T-helper 1 cell (primary cell): ENCODE data around the gene MCC.

Source experiments
- DNase-seq, 5 donors: peaks; one replicate each; pipeline ENCODE4 v3.0.0-alpha.2; 2012 to 2020
- total RNA-seq, 4 donors: gene quantifications; one replicate each; lab custom pipeline; 2026; lab: John Stamatoyannopoulos, UW

The MCC gene
- 6.9 to 21.7 (median 9.3) reads per million in 4 donors for total RNA-seq

- DNase-seq, result peak in 2 of 5 donors; percentile 17 to 28
These were observed at the start of gene MCC for GRCh38 chr5:113487781-113488644. Gene MCC, minus strand, starts transcription at chr5:113488453.

DNA sequence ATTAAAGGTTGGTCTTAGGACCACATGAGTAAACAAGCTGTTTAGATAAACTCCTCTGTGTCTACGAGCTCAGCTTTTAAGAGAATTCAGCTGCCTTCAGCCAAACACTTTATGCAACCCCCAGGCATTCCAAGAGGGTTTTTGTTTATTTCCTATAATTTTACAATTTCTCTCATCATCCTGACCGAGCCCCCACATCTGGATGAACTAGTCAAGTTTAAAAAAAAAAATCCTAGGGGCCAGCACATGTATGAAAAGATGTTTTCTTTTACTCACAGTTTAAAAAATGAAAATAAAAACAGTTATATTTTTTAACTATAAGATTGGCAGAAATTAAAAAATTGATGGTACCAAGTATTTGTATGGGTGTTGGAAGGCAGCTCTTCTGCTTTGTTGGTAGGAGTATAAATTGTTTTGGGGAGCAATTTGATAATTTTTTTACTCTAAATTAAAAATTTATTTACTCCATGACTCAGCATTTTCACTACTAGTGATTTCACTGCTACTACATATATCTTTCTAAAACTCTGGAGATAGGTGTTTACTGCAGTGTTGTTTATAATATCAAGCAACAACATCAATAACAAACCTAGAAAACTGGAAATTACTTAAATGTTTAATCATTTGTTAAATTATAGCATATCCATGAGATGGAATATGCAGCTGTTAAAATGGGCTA lies 43.4 kb upstream of the MCC start:
- DNase-seq, result no peak

DNA sequence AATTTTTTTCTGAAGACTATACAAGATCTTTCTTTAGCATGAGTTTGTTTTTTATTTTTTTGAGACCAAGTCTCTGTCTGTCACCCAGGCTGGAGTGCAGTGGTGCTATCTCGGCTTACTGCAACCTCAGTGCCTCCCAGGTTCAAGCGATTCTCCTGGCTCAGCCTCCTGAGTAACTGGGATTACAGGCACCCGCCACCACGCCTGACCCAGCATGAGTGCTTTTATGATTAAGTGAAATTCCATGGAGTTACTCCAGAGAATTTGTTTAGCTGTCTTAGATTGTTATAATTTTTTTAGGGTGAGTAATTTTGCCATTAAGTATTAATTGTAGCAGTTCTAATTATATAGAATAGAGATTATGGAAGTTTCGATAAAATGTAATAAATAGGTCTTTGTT lies 39.5 kb upstream of the MCC start:
- no peak for DNase-seq

DNA sequence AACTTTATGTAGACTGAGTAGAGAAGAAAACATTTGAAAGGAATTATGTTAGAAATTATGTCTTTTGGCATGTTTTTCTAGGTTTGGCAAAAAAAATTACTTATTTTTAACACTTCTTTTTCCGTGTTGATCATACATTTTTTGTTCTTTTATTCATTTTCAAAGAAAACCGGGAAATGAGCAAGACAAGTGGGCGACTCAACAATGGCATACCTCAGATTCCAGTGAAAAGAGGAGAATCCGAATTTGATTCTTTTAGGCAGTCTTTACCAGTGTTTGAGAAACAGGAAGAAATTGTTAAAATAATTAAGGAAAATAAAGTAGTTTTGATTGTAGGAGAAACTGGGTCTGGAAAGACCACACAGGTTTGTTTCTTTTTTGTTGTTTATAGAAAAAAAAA lies 38.2 kb upstream of the MCC start:
- no peak for DNase-seq

DNA sequence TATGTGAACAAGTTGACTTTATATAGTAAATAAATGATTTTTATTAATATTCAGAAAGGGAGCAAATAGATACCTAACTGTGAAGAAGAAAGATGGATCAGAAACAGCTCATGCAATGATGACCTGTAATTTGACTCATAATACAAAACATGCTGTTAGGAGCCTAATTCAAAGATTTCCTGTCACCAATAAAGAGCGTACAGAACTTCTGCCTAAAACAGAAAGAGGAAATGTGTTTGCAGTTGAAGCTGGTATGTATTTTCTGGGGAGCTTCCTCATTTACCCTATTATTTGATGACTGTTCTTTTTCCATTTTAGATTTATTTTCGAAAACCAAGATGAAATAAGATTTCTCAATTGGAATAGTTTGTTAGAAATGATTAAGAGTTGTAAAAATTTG lies 36.7 kb upstream of the MCC start:
- DNase-seq, result peak in 1 of 5 donors; percentile 44

- DNase-seq, result no peak
These were observed 34.9 kb upstream of the MCC start for GRCh38 chr5:113523168-113523567.

- DNase-seq, result no peak
These were observed 32.6 kb upstream of the MCC start for GRCh38 chr5:113520899-113521298.

- DNase-seq, result peak in 1 of 5 donors; percentile 58
These were observed 32.2 kb upstream of the MCC start for GRCh38 chr5:113520429-113520828.

DNA sequence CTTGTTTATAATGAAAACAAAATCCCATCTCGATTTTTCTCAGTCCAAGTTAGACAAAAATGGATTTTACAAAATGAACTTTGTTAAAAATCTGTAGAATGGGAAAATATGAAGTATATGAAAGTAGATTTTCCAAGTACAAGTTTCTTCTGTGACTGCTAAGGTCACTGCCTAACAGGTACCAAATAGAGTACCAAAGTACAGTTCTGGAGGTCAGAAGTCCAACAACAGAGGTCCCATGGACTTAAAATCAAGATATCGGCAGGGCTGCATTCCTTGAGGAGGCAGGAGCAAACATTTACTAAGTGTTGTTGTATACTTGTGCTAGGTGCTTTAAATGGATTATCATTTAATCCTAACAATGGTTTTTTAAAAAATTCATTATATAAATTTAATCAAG lies 31.2 kb upstream of the MCC start:
- DNase-seq, result no peak

DNA sequence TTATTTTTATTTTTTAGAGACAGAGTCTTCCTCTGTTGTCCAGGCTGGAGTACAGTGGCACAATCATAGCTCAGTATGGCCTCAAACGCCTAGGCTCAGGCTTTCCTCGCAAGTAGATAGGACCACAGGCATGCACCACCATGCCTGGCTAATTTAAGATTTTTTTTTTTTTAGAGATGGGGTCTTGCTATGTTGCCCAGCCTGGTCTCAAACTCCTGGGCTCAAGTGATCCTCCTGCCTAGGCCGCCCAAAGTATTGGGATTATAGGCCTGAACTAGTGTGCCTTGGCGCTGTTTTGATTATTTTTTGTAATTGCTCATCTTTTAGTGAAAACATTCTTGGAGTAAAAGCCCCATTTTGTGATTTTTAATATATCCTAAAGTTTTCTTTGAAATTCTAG lies 30.6 kb upstream of the MCC start:
- no peak for DNase-seq

- peak in 1 of 5 donors; percentile 24 for DNase-seq
These were observed 26.0 kb upstream of the MCC start for GRCh38 chr5:113514289-113514635.

DNA sequence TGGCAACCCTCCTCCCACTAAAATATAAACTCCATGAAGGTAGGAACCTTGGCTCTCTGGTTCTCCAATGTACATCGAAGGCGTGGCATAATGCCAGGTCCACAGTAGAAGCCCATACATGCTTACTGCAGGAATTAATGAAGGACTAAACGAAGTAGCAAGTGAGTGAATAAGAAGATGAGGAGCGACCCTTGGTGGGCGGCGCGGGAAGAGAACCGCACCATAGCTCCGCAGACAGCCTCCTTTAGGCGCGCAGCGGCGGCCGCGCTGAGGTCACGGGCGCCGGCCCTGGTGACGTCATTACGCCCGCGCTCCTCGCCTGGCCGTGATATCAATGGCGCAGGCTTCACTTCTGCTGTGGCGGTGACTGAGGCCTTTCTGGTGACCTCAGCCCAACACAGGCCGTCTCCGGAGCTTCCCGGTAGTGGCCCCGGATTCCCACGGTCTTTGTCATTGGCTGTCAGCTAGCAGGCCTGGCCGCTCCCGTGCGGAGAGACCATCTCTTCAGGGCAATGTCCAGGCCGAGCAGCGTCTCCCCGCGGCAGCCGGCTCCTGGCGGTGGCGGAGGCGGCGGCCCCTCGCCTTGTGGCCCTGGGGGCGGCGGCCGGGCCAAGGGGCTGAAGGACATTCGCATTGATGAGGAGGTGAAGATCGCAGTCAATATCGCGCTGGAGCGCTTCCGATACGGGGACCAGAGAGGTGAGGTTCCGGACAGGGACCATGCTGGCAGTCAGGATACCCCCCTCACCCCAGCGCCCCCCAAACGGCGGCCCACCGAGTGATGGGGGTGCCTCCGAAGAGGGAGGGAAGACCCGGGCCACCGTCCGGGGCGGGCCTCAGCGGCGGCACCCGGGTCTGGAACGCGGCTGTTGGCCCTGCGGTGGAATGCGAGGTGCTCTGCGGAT lies 25.4 kb upstream of the MCC start, which contains the start of gene YTHDC2:
Gene YTHDC2 (plus strand): TSS at position 311 of the 905 bp plus-strand sequence. CDS start 202 bp downstream, at position 513.
- peak; percentile 68 to 91 (median 78) for DNase-seq

DNA sequence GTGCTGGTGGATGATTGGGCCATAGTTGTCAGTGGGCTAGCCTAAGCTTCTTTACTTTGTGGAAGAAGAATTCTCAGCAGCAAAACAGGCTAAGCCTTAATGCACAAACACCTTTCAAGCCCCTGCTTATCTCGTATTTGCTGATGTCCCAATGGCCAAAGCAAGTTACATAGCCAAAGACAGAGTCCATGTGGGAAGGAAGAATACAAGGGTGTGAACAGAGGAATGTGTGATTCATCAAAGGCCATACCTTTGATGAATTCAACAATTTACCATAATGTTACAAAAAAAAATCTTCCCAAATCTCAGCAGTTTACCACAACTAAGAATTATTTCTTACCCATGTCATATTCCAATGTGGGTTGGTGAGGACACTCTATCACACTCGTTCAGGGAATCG lies 24.1 kb upstream of the MCC start:
- DNase-seq, result no peak

- peak in 1 of 5 donors; percentile 20 for DNase-seq
These were observed 22.7 kb upstream of the MCC start for GRCh38 chr5:113510836-113511451.

- no peak for DNase-seq
These were observed 20.5 kb upstream of the MCC start for GRCh38 chr5:113508756-113509155.

- DNase-seq, result no peak
These were observed 19.3 kb upstream of the MCC start for GRCh38 chr5:113507601-113508000.

GRCh38 chr5:113505181-113505580 lies 16.9 kb upstream of the MCC start:
- DNase-seq, result no peak

- DNase-seq, result no peak
These were observed 14.9 kb upstream of the MCC start for GRCh38 chr5:113503146-113503545.

DNA sequence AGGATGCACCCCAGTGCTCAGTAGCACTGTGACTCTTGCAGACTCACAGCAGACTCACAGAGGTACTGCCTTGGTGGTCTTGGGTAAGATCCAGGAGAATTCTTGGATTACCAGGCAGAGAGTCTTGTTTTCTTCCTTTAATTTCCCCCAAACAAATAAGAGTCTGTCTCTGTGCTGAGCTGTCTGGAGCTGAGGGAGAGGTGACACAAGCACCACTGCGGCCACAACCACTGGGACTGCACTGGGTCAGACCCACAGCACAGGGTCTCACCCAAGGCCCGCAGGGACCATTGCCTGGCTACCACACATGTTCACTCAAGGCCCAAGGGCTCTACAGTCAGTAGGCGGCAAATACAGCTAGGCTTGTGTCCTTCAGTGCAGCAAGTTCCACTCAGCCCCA lies 13.8 kb upstream of the MCC start:
- DNase-seq, result no peak

- DNase-seq, result no peak
These were observed 7.2 kb upstream of the MCC start for GRCh38 chr5:113495422-113495841.

- DNase-seq, result no peak
These were observed 5.2 kb upstream of the MCC start for GRCh38 chr5:113493446-113493845.

- no peak for DNase-seq
These were observed 2.8 kb upstream of the MCC start for GRCh38 chr5:113491022-113491421.
